IPS DF 19.7 (cell line): ENCODE results near the gene HPS3.
"Not testable (repeated sequence)": the region's sequence is repeated elsewhere in the genome, so short reads cannot be mapped to it uniquely, and the experiment has no call there.

ENCODE experiments used
- DNase-seq: peaks from one replicate; pipeline ENCODE4 v3.0.0-alpha.2; 2013; ENCODE audit warnings: low read depth, low spot score

The HPS3 gene, protein sequence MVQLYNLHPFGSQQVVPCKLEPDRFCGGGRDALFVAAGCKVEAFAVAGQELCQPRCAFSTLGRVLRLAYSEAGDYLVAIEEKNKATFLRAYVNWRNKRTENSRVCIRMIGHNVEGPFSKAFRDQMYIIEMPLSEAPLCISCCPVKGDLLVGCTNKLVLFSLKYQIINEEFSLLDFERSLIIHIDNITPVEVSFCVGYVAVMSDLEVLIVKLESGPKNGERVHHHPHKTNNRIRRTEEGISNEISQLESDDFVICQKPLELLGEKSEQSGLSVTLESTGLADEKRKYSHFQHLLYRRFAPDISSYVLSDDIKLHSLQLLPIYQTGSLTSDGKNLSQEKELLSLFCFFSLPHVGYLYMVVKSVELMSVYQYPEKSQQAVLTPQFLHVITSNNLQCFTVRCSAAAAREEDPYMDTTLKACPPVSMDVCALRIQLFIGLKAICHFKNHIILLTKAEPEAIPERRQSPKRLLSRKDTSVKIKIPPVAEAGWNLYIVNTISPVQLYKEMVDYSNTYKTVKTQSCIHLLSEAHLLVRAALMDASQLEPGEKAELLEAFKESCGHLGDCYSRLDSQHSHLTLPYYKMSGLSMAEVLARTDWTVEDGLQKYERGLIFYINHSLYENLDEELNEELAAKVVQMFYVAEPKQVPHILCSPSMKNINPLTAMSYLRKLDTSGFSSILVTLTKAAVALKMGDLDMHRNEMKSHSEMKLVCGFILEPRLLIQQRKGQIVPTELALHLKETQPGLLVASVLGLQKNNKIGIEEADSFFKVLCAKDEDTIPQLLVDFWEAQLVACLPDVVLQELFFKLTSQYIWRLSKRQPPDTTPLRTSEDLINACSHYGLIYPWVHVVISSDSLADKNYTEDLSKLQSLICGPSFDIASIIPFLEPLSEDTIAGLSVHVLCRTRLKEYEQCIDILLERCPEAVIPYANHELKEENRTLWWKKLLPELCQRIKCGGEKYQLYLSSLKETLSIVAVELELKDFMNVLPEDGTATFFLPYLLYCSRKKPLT

DNA sequence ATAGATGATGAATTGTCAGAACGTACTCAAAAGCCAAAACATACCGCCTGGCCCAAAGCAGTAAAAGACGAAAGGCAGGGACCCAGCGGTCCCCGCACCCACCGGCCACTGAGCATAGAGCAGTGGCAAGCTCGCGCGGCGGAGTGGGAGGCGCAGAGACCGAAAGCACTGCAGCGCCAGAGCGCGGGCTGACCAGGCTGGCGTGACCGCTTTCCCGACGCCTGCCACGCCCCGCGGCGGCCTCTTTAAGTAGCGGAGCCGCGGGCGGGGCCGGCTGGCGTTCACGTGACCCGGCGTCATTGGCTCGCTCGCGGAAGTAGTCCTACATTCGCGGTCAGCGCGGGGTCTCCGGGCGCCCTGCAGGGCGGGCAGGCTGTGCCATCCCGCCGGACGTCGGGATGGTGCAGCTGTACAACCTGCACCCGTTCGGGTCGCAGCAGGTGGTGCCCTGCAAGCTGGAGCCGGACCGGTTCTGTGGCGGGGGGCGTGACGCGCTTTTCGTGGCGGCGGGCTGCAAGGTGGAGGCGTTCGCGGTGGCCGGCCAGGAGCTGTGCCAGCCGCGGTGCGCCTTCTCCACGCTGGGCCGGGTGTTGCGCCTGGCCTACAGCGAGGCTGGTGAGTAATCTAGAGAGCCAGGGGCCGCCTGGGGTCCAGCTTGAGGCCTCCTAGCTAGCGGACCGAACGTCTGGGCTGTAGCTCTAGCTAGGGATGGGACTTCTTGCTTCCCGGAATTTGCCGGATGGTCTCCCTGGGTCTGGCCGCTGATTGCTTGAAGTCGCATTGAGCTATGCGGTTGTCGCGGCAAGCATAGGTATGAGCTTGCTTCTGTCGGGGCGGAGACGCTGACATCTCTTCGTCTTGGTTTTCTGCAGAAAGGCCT, at the start of gene HPS3:
HPS3 (plus strand) TSS at position 313 of the 880 bp plus-strand sequence; CDS start at position 399, 86 bp downstream.
- peak; percentile 64 for DNase-seq

DNA sequence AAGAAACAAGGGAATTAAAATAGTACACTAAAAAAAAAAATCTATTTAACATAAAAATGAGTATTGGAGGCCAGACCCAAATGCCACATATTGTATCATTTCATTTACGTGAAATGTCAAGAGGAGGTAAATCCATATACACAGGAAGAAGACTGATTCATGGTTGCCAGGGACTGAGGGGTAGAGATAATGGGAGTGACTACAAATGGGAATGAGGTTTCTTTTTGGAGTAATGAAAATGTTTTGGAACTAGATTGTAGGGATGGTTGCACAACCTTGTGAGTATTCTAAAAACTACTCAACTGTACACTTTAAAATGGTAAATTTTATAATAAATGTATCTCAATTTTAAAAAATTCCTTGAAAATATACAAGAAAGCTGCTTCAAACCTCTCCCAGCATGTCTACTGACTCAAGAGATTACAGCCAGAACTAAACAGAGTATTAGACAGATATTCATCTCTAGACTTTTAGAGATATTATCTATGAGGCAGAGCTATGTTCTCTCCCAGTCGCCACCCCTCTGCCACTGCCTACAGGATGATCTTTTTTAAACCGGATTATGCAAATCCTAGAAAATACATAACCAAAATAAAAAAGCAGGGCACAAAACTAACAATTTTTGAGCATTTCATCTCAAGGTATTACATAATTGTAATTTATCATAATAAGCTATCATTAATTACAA, 49.3 kb upstream of the HPS3 start:
- DNase-seq = no peak

DNA sequence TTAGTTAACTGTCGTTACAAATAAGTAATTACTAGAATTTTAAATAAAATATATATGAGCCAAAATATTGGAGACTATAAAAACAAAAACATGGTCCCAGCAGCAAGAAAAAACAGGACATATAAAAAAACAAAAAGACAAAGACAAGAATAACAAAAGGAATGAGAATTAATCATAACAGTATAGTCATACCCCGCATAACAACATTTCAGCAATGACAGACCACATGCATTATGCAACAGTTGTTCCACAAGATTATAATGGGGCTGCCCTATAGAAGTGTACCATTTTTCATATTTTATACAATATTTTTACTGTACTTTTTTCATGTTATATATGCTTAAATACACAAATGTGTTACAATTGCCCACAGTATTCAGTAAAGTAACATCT, 48.7 kb upstream of the HPS3 start:
- DNase-seq = no peak

DNA sequence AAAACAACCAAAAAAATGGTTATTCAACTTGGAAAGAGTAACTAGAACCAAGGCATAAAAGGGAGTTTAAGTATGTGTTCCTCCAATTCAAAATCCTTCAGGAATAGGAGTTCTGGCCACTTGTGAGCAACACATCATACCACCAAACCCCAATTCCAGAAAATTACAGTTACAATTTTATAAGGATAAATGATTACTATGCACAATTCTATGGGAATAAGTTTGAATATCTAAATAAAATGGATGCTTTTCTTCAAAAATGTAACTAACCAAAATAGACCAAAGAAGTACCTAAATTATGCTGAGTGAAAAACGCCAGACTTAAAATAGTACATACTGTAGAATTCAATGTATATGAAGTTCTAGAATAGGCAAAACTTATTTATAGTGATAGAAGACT, 47.7 kb upstream of the HPS3 start:
- no peak for DNase-seq

DNA sequence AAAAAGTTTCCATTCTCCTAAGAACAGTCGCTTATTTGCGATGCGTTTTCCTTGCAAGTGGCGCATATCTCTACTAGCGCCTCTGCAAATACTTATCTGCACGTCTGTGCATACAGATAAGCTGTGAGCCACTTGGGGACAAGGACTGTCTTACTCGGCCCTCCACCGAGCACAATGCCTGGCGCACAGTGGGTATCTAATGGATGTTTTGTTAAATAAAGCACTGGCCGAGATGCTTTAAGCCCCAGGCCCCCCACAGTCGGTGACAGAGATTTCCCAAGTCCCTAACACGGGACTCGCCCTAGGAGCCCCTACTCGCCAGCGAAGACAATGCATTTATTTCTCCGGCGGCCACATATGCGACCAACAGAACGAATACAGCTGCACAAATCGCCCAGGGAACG, 43.6 kb upstream of the HPS3 start:
- peak; percentile 33 for DNase-seq

DNA sequence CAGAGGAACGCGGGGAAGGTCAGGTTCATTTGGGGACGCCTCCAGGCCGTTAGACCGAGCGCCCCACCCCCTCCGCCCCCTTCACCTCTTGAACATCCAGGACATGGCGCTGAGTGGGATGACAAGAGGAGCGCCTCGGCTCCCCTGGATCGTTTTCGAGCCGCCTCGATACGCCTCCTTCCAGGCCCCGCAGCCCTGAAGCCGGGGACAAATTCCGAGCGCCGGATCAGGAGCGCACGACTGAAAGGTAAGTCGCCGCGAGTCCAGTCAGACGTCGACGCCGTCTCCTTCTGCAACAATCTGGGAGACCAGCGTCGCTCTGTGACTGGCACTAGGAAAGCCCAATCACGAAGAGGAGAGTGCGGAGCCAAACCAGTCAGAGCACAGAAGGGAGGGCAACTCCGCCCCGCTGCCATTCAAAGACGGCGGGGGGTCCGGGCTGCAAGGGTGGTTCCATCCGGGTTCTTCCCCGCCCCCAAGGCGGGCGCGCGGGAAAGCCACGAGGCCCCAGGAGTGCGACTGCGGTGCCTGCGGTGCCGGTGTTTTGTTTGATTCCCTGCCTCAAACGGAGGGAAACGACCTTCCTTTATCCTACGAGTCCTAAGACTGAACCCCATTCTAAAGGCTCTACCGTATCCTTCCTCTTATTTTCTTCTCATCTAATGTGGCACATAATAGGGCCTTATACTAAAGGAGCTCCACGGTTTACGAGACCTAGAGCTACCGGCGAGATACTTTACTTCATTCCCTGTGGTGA, 43.0 kb upstream of the HPS3 start, which contains the start of gene HLTF:
HLTF (minus strand) TSS at position 302 of the 757 bp plus-strand sequence; CDS start at position 105, 197 bp downstream.
- DNase-seq = peak; percentile 99

DNA sequence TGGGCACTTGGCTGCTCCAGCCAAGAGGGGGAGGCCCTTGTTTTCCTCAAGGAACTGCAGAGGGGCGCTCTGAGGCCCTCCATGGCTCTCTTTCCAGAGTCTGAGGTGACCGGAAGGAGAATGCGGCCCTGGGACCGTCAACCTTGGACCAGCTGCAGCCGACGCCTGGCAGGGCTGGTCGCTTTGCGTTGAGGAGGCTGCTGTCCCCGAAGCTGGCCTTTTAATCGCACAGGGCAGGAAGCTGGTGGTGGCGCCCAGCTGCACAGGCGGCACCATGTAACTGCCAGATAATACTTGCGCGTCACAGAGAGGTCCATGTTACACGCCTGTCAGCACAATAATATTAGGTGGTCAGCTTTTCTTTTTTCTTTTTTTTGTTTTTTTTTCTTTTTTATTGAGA, 42.2 kb upstream of the HPS3 start:
- no peak for DNase-seq

DNA sequence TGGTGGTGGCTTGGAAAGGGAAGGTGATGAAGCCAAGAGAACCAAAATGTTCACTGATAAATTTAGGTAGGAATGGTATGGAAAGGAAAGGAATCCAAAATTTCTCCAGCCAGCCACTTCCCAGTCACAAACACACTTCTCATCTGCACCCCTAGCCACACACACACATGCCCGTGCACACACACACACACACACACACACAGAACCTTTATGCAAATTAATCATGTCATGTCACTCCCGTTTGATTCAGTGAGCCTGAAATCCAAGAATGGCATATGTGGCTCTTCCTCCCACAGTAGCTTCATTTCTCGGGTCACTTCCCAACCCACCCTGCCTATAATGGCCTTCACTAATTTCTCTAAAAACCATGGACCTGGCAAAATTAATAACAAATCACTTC, 40.0 kb upstream of the HPS3 start:
- no peak for DNase-seq

DNA sequence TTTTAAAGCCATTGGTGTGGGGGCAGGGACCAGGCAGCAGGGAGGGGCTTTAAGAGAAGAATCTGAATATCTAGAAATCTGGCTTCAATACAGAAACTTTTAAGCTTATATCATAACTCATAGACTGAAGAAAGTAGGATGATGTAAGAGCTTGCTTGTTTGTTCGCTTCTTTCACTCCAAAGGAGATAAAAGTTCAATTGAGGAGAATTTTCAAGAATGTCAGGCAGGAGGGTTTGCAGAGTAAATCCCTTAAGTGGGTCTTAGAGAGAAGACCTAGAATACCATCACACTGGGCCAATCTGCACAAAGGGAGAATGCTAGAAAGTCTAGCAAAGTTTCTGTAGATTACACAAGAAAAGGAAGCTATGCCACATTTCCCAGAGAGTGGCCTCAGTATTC, 39.0 kb upstream of the HPS3 start:
- DNase-seq = no peak

DNA sequence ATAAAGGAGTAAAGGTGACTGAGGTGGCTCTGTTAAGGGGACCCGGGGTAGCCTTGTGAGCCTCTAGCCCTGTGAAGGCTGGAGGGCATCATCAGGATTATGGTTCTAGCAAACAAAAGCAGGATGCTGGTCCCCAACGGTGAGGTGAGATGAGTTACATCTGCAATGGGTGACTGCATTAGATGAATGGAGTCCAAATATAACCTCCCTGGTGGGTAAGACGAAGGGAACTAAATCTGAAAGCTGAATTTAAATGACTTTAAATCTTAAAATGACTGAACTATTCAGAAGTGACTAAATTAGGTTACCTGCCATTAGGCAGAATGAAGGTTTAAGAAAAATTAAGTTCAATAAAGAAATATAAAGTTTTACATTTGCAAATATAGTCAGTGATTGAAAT, 38.5 kb upstream of the HPS3 start:
- DNase-seq = no peak

DNA sequence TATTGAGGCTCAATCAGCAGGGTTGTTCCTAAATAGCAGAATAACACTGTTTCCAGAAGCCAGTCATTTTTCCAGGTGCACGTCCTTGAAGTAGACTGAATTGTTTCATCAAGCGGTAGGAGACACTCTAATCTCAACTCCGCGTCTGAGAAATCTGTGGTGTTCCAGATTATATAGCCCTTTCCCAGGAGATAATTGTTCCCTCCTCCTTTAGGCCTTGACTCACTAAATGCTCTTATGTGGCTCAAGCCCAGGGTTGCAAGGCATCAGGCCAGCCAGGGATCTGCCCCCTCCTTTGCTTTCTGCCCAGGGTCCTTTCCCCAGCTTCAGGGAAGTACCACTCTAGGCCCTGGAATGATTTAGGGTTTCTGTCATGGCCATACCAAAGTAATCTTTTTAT, 37.5 kb upstream of the HPS3 start:
- no peak for DNase-seq

DNA sequence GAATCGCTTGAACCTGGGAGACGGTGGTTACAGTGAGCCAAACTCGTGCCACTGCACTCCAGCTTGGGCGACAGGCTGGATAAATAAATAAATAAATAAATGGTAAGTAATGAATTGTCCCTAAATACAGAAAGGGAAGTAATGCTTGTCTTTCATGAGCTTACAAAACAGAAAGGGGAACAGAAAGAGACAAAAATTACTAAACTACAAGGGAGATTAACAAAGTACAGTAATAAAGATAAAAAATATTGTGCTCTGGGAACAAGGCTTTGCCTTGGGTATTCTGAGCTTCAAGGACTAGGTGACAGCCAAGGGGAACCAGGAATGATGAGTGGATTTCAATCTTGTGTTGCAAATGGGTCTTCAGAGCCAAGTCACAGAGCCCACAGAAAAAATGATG, 34.0 kb upstream of the HPS3 start:
- DNase-seq = no peak

DNA sequence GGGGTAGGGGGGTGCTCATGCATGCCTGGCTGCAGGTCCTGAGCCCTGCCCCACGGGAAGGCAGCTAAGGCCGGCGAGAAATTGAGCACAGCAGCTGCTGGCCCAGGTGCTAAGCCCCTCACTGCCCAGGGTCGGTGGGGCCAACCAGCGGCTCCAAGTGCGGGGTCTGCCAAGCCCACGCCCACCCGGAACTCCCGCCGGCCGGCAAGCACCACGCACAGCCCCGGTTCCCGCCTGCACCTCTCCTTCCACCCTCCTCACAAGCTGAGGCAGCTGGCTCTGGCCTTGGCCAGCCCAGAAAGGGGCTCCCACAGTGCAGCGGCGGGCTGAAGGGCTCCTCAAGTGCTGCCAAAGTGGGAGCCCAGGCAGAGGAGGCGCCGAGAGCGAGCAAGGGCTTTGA, 31.5 kb upstream of the HPS3 start:
- not testable (repeated sequence) for DNase-seq

DNA sequence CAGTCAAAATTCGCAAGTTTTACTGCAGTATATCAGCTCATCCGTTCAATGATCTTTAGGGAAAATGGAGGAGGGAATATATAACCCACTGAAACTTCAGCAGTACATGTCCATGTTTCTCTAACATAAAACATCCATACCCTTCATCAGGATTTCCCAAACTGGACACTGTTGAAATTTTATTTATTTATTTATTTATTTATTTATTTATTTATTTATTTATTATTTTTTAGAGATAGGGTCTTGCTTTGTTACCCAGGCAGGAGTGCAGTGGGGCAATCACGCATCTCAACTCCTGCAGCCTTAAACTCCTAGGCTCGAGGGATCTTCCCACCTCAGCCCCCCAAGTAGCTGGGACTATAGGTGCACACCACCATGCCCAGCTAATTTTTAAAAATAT, 28.3 kb upstream of the HPS3 start:
- no peak for DNase-seq

DNA sequence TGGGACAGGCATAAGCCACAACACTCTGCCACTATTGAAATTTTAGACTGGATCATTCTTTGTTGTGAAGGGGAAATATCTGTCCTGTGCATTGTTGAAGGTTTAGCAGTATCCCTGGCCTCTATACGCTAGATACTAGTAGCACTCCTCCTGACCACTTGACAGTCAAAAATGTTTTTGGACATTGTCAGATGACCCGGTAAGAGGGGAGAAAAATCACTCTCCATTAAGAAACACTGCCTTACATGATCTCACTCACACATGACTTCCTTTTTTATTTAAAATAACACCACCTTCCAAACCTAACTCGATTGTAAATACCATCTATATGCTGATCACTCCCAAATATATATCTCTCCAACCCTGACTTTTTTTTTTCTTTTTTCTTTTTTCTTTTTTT, 27.8 kb upstream of the HPS3 start:
- no peak for DNase-seq

DNA sequence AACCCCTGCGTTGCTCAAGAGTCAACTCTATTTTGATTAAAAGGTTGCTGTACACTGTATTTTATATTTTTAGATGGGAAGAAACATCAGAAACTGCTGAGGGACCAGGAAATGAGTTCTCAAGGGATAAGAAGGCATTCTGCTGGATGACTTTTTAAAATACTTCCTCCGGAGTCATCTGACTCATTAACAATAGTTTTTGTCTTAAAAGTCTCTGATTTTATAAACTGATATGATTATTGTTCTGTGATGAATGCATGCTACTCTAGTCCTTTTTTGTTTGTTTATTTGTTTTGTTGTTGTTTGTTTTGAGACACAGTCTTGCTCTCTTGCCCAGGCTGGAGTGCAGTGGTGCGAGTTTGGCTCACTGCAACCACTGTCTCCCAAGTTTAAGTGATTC, 25.0 kb upstream of the HPS3 start:
- DNase-seq = no peak

DNA sequence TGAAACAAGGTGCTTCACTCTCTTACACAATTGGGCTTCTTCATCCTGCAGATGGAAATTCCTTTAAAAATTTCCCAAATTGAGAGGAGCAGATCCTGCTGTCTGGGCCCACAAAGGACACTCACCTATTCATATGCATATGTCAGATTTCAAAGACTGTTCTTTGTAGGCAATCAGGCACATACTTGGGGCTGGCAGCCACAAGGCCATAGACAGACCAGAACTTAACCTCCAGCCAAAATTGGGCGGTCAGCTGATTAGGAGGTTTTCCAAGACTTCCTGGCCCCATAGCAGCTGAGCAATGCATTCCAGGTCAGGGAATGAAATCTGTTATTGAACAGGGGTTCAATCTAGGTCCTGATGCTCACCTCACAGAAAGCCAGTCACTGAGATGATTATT, 15.0 kb upstream of the HPS3 start:
- no peak for DNase-seq

DNA sequence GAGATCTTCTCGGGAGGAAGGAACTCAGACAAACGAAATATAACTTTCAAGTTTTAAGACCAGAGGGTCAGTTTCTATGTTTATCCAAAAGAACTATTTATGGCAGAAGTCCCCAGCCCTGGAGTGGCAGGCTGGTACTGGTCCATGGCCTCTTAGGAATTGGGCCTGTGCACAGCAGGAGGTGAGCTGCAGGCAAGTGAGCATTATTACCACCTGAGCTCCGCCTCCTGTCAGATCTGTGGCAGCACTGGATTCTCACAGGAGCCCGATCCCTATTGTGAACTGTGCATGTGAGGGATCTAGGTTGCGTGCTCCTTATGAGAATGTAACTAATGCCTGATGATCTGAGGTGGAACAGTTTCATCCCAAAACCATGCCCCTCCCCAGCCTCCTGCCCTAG, 14.3 kb upstream of the HPS3 start:
- DNase-seq = no peak

DNA sequence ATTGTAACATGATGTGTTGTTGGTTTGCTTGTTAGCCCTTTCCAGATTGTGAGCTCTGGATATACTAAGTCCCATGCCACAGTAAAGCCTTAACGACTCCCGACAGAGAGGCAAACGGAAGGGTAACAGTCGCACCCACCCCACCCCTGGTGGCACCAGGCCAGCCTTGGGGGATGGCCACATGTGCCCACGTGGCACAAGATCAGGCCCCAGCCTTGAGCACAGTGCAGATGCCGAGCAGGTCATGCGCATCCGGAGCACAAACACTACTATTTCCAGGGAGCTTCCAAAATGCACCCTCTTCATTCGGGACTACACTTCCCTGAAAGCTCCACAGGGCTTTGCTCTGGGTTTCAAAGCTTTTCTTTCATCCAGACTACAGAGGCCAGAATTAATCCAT, 10.7 kb upstream of the HPS3 start:
- no peak for DNase-seq

DNA sequence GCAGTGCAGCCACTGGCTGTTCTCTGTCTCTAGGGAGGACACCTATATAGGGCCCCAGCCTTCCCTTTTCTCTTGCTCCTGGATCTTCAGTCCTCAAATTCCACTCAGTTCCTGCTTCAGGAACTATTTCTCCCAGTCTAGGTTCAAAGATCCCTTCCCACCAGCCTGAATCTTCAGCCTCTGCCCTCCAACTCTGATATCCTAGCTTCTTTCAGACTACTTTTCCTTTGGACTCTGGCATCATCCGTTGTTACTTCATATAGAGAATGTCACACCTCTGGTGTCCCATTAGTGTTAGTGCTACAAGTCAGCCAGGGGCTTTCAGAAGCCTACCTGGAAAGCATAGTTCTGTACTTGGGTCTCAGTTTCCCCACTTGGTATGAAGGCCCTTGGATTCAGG, 10.0 kb upstream of the HPS3 start:
- no peak for DNase-seq
